GM21360 (cell line): ENCODE results near the gene GAS7.

ENCODE experiments used
- ATAC-seq: cut with Tn5 transposase; IDR thresholded peaks from one replicate; pipeline ENCODE4 v1.9.1; 2021; ENCODE audit warnings: mild to moderate bottlenecking, moderate library complexity; ENCODE audit not compliant: unreplicated experiment

The GAS7 gene

GRCh38 chr17:9868552-9868951 is 329.9 kb downstream of the GAS7 start:
- no peak for ATAC-seq

GRCh38 chr17:9865586-9865985 is 332.8 kb downstream of the GAS7 start:
- ATAC-seq: no peak

- no peak for ATAC-seq
Measured at GRCh38 chr17:9862949-9863348, 335.5 kb downstream of the GAS7 start.

GRCh38 chr17:9862220-9862619 is 336.2 kb downstream of the GAS7 start:
- no peak for ATAC-seq

- no peak for ATAC-seq
Measured at GRCh38 chr17:9860851-9861250, 337.6 kb downstream of the GAS7 start.
